ENCODE data around the gene VOPP1.

- TF ChIP-seq, protein P1, sequence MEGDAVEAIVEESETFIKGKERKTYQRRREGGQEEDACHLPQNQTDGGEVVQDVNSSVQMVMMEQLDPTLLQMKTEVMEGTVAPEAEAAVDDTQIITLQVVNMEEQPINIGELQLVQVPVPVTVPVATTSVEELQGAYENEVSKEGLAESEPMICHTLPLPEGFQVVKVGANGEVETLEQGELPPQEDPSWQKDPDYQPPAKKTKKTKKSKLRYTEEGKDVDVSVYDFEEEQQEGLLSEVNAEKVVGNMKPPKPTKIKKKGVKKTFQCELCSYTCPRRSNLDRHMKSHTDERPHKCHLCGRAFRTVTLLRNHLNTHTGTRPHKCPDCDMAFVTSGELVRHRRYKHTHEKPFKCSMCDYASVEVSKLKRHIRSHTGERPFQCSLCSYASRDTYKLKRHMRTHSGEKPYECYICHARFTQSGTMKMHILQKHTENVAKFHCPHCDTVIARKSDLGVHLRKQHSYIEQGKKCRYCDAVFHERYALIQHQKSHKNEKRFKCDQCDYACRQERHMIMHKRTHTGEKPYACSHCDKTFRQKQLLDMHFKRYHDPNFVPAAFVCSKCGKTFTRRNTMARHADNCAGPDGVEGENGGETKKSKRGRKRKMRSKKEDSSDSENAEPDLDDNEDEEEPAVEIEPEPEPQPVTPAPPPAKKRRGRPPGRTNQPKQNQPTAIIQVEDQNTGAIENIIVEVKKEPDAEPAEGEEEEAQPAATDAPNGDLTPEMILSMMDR (IDR thresholded peaks at IDR 0.05 in 2 of 3, conservative IDR thresholded peaks at IDR 0.05 in 1 of 3; ENCODE audit: borderline replicate concordance in 1 of 3, insufficient read depth in 1 of 3, low read depth in 2 of 3, low read length in 2 of 3) = no peak
- TF ChIP-seq POLR2A (IDR thresholded peaks at IDR 0.05; ENCODE audit: borderline replicate concordance, extremely low read depth, insufficient read depth, insufficient read length) = no peak
- no peak for TF ChIP-seq YY1 (IDR thresholded peaks at IDR 0.05; ENCODE audit: extremely low read depth, insufficient replicate concordance, low read depth, low read length)
- TF ChIP-seq, protein P2, sequence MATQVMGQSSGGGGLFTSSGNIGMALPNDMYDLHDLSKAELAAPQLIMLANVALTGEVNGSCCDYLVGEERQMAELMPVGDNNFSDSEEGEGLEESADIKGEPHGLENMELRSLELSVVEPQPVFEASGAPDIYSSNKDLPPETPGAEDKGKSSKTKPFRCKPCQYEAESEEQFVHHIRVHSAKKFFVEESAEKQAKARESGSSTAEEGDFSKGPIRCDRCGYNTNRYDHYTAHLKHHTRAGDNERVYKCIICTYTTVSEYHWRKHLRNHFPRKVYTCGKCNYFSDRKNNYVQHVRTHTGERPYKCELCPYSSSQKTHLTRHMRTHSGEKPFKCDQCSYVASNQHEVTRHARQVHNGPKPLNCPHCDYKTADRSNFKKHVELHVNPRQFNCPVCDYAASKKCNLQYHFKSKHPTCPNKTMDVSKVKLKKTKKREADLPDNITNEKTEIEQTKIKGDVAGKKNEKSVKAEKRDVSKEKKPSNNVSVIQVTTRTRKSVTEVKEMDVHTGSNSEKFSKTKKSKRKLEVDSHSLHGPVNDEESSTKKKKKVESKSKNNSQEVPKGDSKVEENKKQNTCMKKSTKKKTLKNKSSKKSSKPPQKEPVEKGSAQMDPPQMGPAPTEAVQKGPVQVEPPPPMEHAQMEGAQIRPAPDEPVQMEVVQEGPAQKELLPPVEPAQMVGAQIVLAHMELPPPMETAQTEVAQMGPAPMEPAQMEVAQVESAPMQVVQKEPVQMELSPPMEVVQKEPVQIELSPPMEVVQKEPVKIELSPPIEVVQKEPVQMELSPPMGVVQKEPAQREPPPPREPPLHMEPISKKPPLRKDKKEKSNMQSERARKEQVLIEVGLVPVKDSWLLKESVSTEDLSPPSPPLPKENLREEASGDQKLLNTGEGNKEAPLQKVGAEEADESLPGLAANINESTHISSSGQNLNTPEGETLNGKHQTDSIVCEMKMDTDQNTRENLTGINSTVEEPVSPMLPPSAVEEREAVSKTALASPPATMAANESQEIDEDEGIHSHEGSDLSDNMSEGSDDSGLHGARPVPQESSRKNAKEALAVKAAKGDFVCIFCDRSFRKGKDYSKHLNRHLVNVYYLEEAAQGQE (IDR thresholded peaks at IDR 0.05; ENCODE audit: low read depth) = no peak
- no peak for TF ChIP-seq EZH2 (IDR thresholded peaks at IDR 0.05)
- no peak for TF ChIP-seq SIN3A (IDR thresholded peaks at IDR 0.05; ENCODE audit: low read depth)
- TF ChIP-seq RAD21 (IDR thresholded peaks at IDR 0.05; ENCODE audit: low read depth) = no peak
- no peak for TF ChIP-seq POLR2AphosphoS5 (IDR thresholded peaks at IDR 0.05; ENCODE audit: low read depth, low read length)
- TF ChIP-seq, protein P3, sequence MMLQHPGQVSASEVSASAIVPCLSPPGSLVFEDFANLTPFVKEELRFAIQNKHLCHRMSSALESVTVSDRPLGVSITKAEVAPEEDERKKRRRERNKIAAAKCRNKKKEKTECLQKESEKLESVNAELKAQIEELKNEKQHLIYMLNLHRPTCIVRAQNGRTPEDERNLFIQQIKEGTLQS (IDR thresholded peaks at IDR 0.05) = no peak
- no peak for TF ChIP-seq ZNF274 (IDR thresholded peaks at IDR 0.05; ENCODE audit: low read depth, low read length)
Observed at GRCh38 chr7:55550841-55551537, 21.3 kb downstream of the VOPP1 start.

Data from HCT116 (cell line).